GM12872 (cell line): ENCODE results near the gene CCSAP.

ENCODE experiments used
- TF ChIP-seq, protein P1 (sequence below): IDR thresholded peaks from 3 replicates; pipeline ENCODE4 v1.5.1; 2011; ENCODE audit warnings: low read depth, mild to moderate bottlenecking, low read length, moderate library complexity; ENCODE audit not compliant: insufficient read depth

CCSAP gene

DNA sequence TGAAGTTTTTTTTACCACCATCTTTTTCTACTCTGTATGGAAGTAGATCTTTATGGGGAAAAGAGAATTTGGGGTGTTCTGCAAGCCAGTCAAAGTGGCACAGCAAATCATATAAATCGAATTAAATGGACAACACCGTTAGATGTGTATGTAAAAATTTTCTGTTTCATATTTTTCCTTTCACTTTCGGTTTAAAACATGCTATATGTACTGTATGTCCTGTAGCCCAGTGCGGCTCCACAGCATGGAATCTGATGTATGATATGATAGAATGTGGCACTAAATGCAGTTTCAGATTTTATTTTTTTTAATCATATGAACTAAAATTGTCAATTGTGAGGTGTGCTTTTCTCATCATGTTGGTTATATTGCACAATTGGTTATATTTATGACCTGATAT, 39.0 kb downstream of the CCSAP start:
- TF ChIP-seq, protein P1, sequence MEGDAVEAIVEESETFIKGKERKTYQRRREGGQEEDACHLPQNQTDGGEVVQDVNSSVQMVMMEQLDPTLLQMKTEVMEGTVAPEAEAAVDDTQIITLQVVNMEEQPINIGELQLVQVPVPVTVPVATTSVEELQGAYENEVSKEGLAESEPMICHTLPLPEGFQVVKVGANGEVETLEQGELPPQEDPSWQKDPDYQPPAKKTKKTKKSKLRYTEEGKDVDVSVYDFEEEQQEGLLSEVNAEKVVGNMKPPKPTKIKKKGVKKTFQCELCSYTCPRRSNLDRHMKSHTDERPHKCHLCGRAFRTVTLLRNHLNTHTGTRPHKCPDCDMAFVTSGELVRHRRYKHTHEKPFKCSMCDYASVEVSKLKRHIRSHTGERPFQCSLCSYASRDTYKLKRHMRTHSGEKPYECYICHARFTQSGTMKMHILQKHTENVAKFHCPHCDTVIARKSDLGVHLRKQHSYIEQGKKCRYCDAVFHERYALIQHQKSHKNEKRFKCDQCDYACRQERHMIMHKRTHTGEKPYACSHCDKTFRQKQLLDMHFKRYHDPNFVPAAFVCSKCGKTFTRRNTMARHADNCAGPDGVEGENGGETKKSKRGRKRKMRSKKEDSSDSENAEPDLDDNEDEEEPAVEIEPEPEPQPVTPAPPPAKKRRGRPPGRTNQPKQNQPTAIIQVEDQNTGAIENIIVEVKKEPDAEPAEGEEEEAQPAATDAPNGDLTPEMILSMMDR, result no peak

- TF ChIP-seq, protein P1, result no peak
Observed at GRCh38 chr1:229302740-229303139, 40.1 kb downstream of the CCSAP start.

- TF ChIP-seq, protein P1, result no peak
Observed at GRCh38 chr1:229300099-229300757, 42.6 kb downstream of the CCSAP start.

GRCh38 chr1:229298887-229299503, 43.9 kb downstream of the CCSAP start:
- TF ChIP-seq, protein P1, result no peak

GRCh38 chr1:229298420-229298819, 44.4 kb downstream of the CCSAP start:
- TF ChIP-seq, protein P1, result no peak

DNA sequence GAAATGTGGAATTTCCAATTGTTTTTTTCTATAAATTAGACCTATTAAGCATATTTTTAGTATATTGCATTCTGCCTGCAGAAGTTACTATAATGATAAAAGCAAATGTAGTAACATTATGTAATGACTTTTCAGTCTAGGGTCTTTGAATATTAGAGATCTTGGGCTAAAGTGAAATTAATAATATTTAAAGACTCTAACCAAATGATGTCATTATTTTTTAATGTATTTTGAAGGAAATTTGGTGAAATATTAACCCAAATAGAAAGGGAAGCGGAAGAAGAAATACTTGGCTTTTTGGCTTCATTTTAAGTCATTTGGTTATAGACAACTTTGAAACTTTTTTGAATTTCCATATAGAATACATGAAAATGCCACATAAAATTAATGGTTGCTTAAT, 45.1 kb downstream of the CCSAP start:
- TF ChIP-seq, protein P1, result no peak

DNA sequence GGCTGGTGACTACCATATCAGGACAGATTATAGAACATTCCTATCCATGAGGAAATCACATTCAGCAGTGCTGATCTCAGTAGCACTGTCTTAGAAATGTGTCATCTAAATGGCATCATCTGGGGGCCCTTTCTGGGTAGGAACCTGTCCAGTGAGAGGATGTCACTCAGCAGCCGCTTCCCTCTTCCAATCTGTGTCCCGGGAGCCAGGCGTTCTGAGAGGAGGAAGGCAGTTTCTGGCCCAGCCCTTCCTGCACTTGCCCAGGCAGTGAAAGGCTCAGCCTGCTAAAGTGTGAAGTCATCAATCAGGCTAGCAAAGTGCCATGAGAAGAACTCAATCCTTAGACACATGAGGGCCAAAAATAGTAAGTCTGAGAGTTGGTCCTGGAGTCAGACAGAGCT, 46.3 kb downstream of the CCSAP start:
- TF ChIP-seq, protein P1, result no peak
